HG02642 (cell line): Measurements from ENCODE around the gene RPAP2.
A peak's percentile ranks its signal among the peaks of the same experiment; 100 is the strongest.
"Not testable (repeated sequence)": the region's sequence is repeated elsewhere in the genome, so short reads cannot be mapped to it uniquely, and the experiment has no call there.

Source experiments
- ATAC-seq: cut with Tn5 transposase; IDR thresholded peaks from one replicate; pipeline ENCODE4 v1.9.1; 2021; ENCODE audit warnings: mild to moderate bottlenecking; ENCODE audit not compliant: unreplicated experiment, poor library complexity

RPAP2 gene

DNA sequence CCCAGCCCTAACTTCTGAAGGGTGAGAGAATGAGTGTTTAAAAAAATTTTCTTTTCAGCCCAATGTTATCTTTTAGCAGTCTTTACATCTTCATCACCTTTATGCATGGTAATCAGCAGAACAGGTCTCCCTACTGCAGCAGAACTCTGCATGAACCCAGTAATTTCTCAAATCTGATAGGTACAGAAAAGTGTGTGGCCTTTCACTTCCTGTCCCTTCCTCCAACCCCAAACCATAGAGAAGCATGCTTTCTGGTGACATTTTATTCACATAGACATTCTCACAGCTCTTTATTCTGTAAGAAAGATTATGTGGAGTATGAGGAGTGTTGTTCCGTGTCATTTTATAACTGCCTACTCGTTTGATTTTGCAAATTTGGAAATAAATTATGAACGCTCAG is 68.6 kb downstream of the RPAP2 start:
- ATAC-seq = no peak

DNA sequence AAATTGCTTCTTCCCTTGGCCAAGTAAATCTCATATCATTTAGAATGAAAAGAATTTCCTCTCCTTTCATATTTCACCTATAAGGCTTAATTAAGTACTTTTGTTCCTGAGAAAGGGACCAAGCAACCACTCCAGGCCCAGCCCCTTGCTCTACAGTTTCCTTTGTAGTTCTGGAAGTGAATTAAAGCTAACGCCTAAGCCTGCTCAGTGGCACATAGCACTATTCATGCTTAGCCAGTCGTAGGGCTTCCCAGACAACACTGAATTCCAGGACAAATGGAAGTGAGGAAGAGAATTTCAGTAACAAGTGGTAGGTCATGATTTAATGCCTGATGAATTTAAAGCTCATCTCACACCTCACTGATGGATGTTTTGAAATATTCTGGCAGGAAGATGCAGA is 73.3 kb downstream of the RPAP2 start:
- ATAC-seq = no peak

DNA sequence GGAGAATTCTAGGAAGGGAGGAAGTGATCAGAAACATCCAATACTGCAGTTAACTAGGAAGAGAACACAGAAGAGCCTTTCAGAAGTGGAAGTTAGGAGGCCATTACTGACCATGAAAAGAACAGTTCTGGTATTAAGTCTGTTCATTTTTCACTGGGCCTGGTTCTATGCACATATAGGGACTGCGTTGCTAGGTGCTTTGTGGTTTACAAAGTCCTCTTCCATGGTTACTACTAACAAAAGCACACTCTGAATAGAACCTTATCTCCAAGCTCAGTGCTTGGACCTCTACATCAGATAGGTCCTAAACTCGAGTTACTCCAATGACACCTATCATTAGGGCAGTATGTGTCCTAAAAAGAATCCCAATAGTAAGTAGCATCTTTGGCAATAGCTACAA is 75.4 kb downstream of the RPAP2 start:
- no peak for ATAC-seq

DNA sequence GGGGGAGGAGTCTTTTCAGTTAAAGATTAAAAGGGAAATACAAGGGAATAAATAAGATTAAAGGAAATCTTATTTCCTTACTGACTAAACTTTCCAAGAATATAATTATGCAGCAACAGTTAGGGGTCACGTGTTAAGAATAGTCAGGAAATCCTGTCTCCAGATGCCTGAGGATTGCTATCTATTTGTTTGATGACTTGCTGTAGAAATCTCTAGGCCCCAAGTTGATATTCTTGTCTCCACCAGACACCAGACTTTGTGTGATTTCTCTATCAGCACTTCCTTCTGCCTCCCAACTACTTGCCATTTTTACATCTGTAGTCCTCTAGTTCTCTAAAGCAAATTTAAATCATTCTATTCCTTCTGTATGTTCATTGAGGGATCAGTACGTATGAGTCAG is 77.5 kb downstream of the RPAP2 start:
- ATAC-seq = no peak

DNA sequence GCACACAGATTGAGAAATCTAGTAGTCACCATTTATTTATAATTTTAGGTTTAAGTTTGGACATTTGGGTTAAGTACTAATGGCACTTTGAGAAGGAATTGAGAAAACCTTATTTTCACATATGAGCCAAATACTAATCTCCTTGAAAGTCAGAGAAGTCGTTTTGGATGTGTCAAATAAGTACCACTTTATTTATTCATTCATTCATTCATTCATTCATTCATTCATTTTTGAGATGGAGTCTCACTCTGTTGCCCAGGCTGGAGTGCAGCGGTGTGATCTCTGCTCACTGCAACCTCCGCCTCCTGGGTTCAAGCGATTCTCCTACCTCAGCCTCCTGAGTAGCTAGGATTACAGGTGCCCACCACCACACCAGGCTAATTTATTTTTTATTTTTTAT is 79.1 kb downstream of the RPAP2 start:
- ATAC-seq = not testable (repeated sequence)

DNA sequence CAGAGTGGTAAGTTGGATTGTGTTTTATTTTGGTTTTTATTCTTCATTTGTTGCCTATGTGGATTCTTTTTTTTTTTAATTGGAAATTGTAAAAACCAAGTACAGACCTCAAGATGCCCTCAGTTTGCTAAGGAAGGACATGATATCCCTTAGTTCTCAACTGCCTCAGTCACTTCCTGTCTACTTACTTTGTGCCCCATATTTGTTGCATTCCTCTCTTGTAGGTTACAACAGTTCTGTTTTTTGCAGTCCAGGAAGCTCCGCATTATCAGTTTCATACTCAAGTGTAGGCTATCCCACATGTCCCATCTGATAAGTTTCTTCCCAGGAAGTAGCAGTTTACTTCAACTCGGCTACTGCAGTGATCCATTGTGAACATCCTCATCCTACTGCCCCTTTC is 82.0 kb downstream of the RPAP2 start:
- no peak for ATAC-seq

DNA sequence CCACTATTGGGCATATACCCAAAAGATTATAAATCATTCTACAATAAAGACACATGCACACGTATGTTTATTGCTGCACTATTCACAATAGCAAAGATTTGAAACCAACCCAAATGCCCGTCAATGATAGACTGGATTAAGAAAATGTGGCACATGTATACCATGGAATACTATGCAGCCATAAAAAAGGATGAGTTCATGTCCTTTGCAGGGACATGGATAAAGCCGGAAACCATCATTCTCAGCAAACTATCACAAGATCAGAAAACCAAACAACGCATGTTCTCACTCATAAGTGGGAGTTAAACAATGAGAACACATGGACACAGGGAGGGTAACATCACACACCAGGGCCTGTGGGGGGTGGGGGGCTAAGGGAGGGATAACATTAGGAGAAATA is 95.1 kb downstream of the RPAP2 start:
- not testable (repeated sequence) for ATAC-seq

DNA sequence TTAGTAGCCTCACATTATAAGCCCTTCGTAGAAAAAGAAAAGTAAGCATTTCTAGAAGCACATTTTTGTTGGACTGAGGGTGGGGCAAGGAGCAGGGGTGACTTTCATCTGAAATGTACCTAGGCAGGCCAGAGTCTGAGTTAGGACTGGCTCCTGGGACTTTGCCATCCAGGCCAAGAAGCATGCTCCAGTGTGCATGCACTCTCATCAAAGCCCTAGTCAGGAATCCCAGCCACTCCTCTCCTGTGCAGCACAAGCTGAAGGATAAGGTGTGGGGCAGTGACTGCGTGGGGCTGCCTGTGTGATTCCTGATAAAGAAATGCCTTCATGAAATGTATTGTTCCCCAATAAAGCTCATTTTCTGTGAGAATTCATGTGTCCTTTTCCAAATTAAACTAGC is 99.7 kb downstream of the RPAP2 start:
- ATAC-seq = no peak

DNA sequence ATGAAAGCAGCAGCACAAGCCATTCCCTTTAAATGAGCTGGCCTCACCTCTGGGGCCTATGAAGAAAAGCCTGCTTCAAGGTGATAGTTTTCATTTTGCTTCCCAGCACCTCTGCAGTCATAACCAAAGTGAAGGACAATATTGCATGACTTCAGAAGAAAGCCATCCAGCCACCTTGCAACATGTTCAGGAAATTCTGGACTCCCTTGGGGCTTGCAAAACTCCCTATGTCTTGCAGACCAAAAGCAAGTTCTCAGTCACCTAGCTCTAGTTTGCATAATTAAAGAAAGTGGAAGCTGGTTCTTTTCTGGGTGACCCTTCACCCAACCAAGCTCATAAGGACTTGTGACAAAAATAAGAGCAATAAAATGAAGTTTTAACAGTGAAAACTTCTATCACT is 100.2 kb downstream of the RPAP2 start:
- peak; percentile 86 for ATAC-seq

DNA sequence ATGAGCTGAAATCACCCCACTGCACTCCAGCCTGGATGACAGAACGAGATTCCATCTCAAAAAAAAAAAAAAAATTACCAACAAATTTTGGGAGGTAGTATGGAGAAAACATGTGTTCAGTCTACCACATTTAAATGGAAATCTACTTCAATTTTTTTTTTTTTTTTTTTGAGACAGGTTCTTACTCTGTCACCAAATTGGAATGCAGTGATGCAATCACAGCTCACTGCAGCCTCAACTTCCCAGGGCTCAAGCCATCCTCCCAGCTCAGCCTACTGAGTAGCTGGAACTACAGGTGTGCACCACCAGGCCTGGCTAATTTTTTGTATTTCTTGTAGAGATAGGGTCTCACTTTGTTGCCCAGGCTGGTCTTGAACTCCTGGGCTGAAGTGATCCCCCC is 105.8 kb downstream of the RPAP2 start:
- ATAC-seq = no peak

DNA sequence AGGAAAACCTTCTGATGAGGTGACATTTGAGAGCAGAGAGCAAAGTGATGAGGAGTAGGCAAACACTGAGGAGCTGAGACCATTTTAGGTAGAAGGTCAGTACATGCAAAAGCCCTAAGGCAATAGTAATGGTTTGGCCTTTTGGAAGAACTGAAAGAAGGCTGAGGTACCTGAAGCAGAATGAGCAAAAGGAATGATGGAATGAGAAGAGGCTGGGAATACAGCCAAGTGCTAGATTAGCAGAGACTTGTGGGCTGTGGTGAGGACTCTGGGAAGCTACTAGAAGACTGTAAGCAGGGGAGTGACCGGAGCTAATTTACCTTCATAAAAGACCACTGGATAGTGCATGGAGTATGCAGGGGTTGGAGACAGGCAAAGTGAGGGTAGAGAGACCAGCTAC is 110.0 kb downstream of the RPAP2 start:
- no peak for ATAC-seq

DNA sequence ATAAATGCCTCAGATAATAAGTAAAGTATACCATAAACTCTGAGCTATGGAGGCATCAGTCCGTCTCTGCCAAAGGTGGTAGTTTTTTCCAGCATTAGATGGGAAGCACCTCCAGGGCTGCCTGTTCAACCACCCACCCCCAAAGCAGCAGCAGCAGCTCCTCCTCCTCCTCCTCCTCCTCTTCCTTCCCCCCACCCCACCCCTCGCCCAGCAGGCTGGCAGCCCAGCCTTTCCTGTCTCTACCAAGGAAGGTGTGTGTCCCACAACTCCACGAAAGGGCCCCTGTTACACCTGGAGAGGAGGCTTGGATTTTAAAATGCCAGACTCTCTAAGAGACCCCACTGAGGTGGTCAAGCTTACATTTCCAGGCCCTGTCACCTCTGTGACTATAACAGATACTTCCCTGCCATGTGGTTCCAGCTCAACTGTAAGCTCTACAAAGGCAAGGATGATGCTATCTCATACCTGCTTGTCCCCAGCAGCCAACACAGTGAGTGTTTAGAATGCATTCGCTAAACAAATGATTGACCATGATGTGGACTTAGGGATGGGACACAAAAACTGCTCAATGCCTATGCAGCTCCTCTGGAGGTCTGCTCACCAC is 111.2 kb downstream of the RPAP2 start:
- no peak for ATAC-seq

DNA sequence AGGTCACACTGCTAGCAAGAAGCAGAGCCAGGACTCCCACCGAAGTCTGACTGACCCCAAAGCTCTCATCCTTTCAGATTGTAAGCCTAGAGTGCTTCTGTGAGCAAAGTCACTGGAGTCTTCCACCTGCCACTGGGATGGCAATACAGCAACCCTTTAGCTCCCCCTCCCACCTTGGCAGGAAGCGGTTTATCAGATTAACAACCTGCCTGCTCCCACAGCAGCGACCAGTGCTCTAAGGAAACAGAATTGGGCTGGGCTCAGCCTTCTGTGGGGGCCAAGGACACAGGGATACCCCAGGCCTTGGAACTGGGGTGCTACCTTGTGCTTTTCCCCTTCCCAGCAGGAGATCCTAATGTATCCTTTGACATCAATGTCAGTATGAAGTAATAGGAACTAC is 111.8 kb downstream of the RPAP2 start:
- no peak for ATAC-seq

DNA sequence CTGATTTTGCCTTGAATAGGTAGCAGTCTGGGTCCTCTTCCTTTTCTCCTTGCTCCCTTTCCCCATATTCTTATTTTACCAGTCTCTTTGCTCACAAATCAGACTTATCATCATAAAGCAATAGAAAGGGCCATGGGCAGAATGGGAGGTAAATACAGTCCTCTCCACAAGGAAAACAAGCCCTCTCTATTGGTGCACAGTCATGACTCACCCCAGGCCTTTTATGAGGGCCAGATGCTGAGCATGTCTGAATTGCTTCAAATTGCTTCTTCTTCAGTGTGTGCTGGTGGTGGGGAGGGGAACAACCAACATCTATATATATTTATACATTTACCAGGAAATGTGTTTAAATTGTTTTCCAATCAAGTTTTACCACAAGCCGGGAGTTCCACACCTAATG is 112.7 kb downstream of the RPAP2 start:
- ATAC-seq = no peak

DNA sequence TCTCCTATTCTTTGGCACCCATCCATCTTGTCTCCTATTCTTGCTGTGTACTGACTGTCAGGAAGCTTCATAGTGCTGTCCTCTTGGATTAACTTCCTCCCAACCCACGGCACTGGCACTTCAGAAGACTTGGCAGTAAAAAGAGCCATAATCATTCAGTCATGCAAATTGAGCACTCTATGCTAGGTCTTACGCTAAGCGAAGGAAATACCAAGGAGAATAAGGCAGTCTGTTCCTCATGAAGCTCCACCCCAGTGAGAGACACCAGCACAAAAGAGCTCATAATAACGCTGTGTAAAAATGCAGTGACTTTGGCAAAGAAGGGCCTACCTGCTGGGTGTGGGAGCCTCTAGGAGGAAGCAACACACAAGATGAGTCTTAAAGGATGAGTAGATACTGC is 120.8 kb downstream of the RPAP2 start:
- ATAC-seq = no peak

DNA sequence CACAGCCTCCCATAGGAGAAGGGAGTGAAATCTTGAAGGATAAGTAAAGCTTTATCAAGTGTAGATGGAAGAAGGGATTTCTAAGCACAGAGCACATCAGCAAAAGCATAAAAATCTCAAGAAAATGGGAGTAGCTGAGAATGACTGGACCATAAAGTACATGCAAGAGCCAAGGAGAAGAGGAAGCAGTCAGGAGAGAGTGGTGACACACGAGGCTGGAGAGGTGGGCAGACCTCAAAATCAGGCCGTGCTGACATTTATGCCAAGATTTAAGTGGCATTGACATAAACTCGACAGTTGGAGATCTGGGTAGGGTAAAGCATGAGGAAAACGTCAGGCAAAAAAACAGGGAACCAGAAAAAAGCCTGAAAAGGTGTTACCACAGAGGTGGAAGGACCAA is 125.5 kb downstream of the RPAP2 start:
- no peak for ATAC-seq

DNA sequence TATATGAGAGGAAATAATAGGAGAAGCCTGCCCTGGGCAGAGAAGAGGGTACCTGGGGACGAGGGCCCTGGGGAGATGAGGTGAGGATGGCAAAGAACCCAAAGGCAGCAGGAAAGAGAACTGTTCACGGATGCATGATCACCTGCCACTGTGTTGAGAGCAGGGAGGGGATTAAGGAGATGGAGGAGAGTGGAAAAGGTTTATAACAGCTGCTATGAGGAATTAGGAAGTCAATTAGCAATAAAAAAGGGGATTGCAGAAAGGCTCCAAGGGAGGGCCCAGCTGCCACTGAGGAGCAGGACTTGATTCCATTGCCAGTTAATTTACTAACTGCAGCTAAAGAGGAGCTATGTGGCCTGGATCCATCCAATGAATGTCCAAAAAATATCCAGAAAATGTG is 126.8 kb downstream of the RPAP2 start:
- ATAC-seq = no peak

DNA sequence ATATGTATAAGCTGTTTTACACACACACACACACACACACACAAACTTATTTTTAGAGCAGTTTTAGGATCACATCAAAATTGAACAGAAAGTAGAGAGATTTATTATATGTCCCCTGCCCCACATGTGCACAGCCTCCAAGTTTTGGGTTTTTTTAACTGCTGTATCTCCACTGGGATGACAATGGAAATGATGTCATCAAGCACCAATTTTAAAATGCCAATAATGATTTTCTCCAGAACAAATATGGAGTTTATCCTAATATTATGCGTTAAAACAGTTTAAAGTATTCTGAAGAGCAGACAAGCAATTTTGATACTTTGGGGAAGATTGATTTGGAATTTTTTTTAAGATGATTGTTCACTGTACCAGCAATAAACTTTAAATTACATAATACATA is 131.2 kb downstream of the RPAP2 start:
- no peak for ATAC-seq

DNA sequence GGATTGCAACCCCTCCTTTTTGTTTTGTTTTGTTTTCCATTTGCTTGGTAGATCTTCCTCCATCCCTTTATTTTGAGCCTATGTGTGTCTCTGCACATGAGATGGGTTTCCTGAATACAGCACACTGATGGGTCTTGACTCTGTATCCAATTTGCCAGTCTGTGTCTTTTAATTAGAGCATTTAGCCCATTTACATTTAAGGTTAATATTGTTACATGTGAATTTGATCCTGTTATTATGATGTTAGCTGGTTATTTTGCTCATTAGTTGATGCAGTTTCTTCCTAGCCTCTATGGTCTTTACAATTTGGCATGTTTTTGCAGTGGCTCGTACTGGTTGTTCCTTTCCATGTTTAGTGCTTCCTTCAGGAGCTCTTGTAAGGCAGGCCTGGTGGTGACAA is 135.7 kb downstream of the RPAP2 start:
- not testable (repeated sequence) for ATAC-seq

DNA sequence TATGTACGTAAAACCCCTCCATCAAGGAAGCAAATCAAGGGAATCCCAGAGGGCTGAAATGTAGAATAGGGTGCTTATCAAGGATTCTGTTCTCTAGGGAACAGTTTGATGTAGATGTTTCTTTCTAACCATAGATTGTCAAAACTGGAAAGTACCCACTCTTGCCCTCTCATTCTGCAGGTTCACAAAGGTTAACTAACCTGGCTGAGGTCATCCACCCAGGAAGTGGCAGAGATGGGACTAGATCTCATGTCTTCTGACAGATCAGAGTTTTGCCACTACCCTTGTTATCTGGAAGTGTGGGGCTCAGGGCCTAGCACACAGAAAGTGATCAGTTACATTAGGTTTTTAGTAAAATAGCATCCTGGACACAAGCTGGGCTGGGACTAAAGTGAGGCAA is 140.4 kb downstream of the RPAP2 start:
- no peak for ATAC-seq

DNA sequence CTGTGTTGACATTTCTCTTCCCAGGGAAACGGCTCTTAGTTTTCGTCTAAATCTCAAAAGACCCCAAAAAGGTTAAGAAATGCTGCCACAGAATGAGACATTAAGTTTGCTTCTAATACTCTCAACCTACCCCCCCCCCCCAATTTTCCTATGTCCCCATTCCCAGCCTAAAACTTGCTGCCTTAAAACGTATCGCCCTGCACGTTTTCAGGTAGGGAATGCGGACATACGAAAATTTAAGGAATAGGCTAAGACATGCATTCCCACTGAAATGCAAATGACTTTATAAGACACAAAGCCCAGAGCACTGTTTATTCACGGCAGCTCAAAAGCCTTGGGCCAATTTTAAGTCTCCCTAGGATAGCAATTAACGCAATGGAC is 142.4 kb downstream of the RPAP2 start:
- no peak for ATAC-seq

DNA sequence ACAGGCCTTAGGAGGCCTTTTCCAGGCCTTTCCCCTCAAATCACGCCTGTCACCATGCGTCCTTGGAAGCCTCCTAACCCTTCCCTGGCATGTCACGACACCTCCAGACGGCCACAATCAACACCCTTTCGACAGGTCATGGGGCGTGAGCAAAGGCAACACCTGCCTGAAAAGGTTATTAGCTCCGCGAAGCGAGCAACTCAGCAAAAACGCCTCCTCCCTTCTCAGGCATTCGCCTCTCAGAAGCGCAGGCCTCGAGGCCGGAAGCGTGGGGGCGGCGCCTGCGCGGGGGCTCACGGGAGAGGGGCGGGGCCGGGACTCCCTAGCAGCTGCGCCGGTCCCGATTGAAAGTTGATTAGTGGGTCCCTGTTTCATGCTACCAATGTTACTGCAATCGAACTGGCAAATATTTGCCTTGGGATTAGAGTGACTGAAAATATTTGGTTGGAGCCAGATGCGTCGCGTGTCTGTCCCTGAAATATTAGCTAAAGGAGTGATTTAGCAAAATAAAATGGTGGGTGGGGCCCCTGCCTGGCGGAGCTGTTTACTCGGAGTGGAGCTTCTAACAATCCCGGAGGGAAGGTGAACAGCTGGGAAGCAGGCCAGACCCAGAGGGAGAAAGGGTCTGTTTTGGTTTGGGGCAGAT is 143.0 kb downstream of the RPAP2 start:
- ATAC-seq = no peak

DNA sequence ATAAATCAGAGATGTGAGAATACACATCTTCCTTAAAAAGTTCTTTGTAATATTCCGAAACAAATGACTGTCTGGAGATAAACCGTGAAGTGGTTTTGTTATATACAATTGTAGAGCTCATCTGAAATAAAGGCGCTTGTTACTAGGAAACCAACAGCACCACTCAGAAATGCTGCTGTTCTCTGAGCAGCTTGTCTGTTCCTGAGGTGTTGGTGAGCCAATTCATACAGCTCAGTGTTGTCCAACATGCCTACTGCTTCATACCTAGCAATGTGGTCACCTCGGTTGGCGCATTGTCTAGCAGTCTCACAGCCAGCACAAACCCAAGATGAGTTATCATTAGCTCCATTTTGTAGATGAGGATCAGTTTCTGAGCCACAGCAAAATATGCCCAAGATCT is 143.5 kb downstream of the RPAP2 start:
- no peak for ATAC-seq
